Thyroid gland (tissue), 4 donors: ENCODE data around the gene COL26A1. TPM values are rescaled to one million over a fixed set of nuclear protein-coding genes. Genes with fewer than 3 reads are reported as not detected.
A peak's percentile ranks its signal among the peaks of the same experiment; 100 is the strongest.

ENCODE experiments used
- DNase-seq, 2 donors: peaks; one replicate each; pipeline ENCODE4 v3.0.0-alpha.2; 2019
- H3K27ac ChIP-seq, 3 donors: fragments of 200-600 bp; sonication (generic); 1 replicate in 2 of 3; 2 replicates in 1 of 3; pipeline ENCODE4 v1.5.1; 2016 to 2019; ENCODE audit warnings: mild to moderate bottlenecking in 1 of 3, moderate library complexity in 1 of 3
- H3K27me3 ChIP-seq: fragments of 200-600 bp; sonication (generic); one replicate; pipeline ENCODE4 v1.5.1; 2019
- H3K36me3 ChIP-seq, 2 donors: fragments of 200-600 bp; sonication (generic); one replicate each; pipeline ENCODE4 v1.5.1; 2016 to 2019
- H3K4me1 ChIP-seq, 2 donors: fragments of 200-600 bp; sonication (generic); one replicate each; pipeline ENCODE4 v1.5.1; 2017 to 2019
- H3K4me3 ChIP-seq, 3 donors: fragments of 200-600 bp; sonication (generic); replicated peaks in 1 of 3; 1 replicate in 2 of 3; 2 replicates in 1 of 3; pipeline ENCODE4 v1.5.1; 2016; ENCODE audit warnings: mild to moderate bottlenecking in 1 of 3
- H3K9me3 ChIP-seq: fragments of 200-600 bp; sonication (generic); one replicate; pipeline ENCODE4 v1.5.1; 2017
- POLR2A ChIP-seq, 2 donors: fragments of 450-650 bp; IDR thresholded peaks; one replicate each; pipeline ENCODE4 v1.6.1; 2017; ENCODE audit warnings: antibody characterized with exemption in 2 of 2, mild to moderate bottlenecking in 2 of 2, moderate library complexity in 1 of 2
- WGBS, 2 donors: methylation state at CpG; one replicate each; pipeline ENCODE4 v1.1.5; 2017; 5-methylcytosine and 5-hydroxymethylcytosine counted together
- intact Hi-C: fragments of 100-400 bp; cut with DNase I; formaldehyde crosslinking; loops from one replicate; pipeline ENCODE4 v1.15.1; 2023
- total RNA-seq, 4 donors: library from RNA; depleted of rRNA; stranded (reverse); fragments of >200 nt; gene quantifications; one replicate each; pipeline ENCODE4 v1.2.3, GENCODE V29; 2016
- TF ChIP-seq, protein P1 (sequence below), 6 experiments: fragments of 200-600 bp in 3 of 6; fragments of 450-650 bp in 3 of 6; sonication (generic) in 3 of 6; IDR thresholded peaks; one replicate each; pipeline ENCODE4 v1.5.1; 2016 to 2019; ENCODE audit warnings: antibody characterized with exemption in 6 of 6, mild to moderate bottlenecking in 2 of 6, inconsistent platforms in 1 of 6, moderate library complexity in 1 of 6

The COL26A1 gene
- total RNA-seq, 4 donors from 2014 or later: not detected

DNA sequence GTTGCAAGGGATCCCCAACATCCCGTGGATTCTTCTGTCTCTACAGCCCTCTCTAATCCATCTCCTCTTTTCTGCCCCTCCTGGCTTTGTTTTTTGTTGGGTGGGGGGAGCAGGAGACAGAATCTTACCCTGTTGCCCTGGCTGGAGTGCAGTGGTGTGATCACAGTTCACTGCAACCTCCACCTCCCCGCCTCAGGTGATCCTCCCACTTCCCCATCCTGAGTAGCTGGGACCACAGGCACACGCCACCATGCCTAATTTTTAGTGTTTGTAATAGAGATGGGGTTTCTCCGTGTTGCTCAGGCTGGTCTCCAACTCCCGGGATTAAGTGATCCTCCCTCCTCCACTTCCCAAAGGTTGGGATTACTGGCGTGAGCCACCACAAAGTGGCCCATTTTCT lies 144.7 kb downstream of the COL26A1 start:
- Histone ChIP-seq H3K4me1 (no peaks in the 10 kb centered on the region), H3K27me3 (no peaks in the 10 kb centered on the region), H3K9me3 (no peaks in the 10 kb centered on the region), H3K36me3 (no peaks in the 10 kb centered on the region), H3K4me3 (no peak overlapping the region), H3K27ac (no peak overlapping the region)
- DNase-seq: no peak
- 51 to 67% methylated on average over 5 to 6 of the region's 6 CpGs for WGBS, 2 donors
- TF ChIP-seq, protein P1, sequence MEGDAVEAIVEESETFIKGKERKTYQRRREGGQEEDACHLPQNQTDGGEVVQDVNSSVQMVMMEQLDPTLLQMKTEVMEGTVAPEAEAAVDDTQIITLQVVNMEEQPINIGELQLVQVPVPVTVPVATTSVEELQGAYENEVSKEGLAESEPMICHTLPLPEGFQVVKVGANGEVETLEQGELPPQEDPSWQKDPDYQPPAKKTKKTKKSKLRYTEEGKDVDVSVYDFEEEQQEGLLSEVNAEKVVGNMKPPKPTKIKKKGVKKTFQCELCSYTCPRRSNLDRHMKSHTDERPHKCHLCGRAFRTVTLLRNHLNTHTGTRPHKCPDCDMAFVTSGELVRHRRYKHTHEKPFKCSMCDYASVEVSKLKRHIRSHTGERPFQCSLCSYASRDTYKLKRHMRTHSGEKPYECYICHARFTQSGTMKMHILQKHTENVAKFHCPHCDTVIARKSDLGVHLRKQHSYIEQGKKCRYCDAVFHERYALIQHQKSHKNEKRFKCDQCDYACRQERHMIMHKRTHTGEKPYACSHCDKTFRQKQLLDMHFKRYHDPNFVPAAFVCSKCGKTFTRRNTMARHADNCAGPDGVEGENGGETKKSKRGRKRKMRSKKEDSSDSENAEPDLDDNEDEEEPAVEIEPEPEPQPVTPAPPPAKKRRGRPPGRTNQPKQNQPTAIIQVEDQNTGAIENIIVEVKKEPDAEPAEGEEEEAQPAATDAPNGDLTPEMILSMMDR (IDR thresholded peaks at IDR 0.05): no peak
- TF ChIP-seq POLR2A (IDR thresholded peaks at IDR 0.05): no peak
- intact Hi-C loops: no loop called here

DNA sequence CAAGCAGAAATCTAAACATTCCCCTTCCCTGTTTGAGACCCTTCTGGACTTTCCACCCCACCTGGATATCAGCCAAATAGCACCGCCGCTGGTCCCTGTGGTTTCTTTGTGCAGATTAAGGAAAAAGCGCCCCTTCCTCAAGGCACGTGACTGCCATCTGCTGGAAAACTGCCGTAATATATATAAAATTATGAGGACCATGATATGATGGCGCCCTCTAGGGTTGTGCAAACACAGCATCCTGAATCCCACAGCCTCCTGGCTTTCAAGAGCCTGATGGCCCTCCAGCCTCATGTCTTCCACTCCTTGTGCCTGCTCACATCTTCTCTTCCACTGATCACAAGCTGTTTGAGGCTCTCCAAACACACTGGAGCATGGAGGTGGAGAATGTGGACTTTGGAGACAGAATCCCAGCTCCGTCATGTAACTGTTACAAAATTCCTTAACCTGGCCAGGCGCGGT lies 145.1 kb downstream of the COL26A1 start:
- peak; percentile 35 to 42 for DNase-seq
- H3K27me3 ChIP-seq: no peaks in the 10 kb centered on the region
- intact Hi-C loops: no loop called here
- H3K9me3 ChIP-seq: no peaks in the 10 kb centered on the region
- no peaks in the 10 kb centered on the region for H3K36me3 ChIP-seq
- H3K27ac ChIP-seq: no peak overlapping the region
- H3K4me1 ChIP-seq: no peaks in the 10 kb centered on the region
- no peak for TF ChIP-seq POLR2A (IDR thresholded peaks at IDR 0.05)
- TF ChIP-seq, protein P1 (IDR thresholded peaks at IDR 0.05): peak in 5 of 6 experiments; percentile 15 to 71 (median 51)
- 14 to 22% methylated on average over 9 of the region's 9 CpGs for WGBS, 2 donors
- no peak overlapping the region for H3K4me3 ChIP-seq

DNA sequence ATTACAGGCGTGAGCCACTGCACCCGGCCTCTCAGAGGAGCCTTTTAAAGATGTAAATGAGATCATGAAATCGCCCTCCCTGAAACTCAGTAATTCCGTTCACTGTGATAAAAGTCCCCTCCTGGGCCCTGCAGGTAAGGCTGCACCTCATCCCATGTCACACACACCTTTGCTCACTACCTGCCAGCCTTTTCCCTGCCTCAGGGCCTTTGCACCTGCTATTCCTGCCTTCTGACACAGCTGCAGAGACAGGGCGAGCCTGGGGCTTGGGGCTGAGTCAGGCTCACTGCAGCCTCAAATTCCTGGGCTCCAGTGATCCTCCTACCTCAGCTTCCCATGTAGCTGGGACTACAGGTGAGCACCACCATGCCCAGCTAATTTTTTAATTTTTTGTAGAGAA lies 147.6 kb downstream of the COL26A1 start:
- no peaks in the 10 kb centered on the region for H3K4me1 ChIP-seq
- intact Hi-C loops: no loop called here
- no peaks in the 10 kb centered on the region for H3K9me3 ChIP-seq
- DNase-seq: no peak
- 94 to 95% methylated on average over 5 of the region's 5 CpGs for whole genome bisulfite sequencing, 2 donors
- no peak overlapping the region for H3K4me3 ChIP-seq
- TF ChIP-seq, protein P1 (IDR thresholded peaks at IDR 0.05): no peak
- no peak for TF ChIP-seq POLR2A (IDR thresholded peaks at IDR 0.05)
- H3K36me3 ChIP-seq: no peaks in the 10 kb centered on the region
- H3K27me3 ChIP-seq: no peaks in the 10 kb centered on the region
- H3K27ac ChIP-seq: no peak overlapping the region

DNA sequence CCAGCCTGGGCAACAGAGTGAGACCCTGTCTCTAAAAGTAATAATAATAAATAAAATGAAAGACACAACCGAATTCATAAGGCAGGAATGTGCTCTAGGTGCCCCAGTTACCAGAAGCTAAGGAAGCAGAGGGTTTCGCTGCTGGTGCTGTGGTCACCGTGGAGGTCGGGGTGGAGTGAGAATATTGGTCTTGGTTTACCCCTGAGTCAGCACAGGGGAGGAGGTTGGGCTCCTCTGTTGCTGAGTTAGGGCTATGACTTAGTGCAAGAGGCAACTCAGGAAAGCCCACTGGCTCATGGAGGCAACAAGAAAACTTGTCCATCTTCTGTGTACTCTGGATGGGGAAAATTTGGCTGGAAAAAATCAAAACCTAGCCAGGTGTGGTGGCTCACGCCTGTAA lies 149.3 kb downstream of the COL26A1 start:
- intact Hi-C loops: no loop called here
- no peaks in the 10 kb centered on the region for H3K9me3 ChIP-seq
- no peak overlapping the region for H3K4me3 ChIP-seq
- H3K27me3 ChIP-seq: no peaks in the 10 kb centered on the region
- WGBS, 2 donors: 85 to 92% methylated on average over 5 of the region's 5 CpGs
- DNase-seq: no peak
- H3K27ac ChIP-seq: no peak overlapping the region
- H3K36me3 ChIP-seq: no peaks in the 10 kb centered on the region
- H3K4me1 ChIP-seq: no peaks in the 10 kb centered on the region
- TF ChIP-seq POLR2A (IDR thresholded peaks at IDR 0.05): no peak
- TF ChIP-seq, protein P1 (IDR thresholded peaks at IDR 0.05): no peak

DNA sequence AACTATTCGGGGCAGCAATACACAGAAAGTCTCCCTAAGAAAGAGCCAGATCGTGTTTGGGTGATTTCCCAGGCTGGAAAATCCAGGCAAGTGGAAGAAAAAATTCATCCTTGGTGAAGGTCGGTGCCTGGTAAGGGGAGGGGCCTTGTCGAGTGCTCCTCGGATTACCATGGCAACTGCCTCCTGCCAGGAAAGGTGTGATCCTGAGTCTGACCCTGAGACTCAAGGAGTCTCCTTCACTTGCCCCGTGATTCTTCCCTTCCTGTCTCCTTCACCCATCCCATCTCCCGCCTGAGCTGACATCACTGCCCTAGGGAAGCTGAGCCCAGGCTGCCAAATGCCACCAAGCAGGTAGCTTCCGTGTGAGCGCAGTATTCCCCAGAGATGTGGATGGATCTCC lies 154.2 kb downstream of the COL26A1 start:
- peaks cover 12 to 27% of the 10 kb centered on the region in 2 donors for H3K4me1 ChIP-seq
- no peaks in the 10 kb centered on the region for H3K9me3 ChIP-seq
- no peaks in the 10 kb centered on the region for H3K27me3 ChIP-seq
- TF ChIP-seq, protein P1 (IDR thresholded peaks at IDR 0.05): no peak
- TF ChIP-seq POLR2A (IDR thresholded peaks at IDR 0.05): no peak
- intact Hi-C loops: no loop called here
- DNase-seq: no peak
- H3K4me3 ChIP-seq: no peak overlapping the region
- no peak overlapping the region for H3K27ac ChIP-seq
- no peaks in the 10 kb centered on the region for H3K36me3 ChIP-seq
- WGBS, 2 donors: 73 to 76% methylated on average over 9 of the region's 9 CpGs
